Measurements from ENCODE around the gene RNF135. TPM values are rescaled to one million over a fixed set of nuclear protein-coding genes. Genes with fewer than 3 reads are reported as not detected.
"Not testable (repeated sequence)": the region's sequence is repeated elsewhere in the genome, so short reads cannot be mapped to it uniquely, and the experiment has no call there.

The RNF135 gene
- total and polyA plus RNA-seq, 4 donors = 11.1 to 42.1 (median 23.0) TPM

DNA sequence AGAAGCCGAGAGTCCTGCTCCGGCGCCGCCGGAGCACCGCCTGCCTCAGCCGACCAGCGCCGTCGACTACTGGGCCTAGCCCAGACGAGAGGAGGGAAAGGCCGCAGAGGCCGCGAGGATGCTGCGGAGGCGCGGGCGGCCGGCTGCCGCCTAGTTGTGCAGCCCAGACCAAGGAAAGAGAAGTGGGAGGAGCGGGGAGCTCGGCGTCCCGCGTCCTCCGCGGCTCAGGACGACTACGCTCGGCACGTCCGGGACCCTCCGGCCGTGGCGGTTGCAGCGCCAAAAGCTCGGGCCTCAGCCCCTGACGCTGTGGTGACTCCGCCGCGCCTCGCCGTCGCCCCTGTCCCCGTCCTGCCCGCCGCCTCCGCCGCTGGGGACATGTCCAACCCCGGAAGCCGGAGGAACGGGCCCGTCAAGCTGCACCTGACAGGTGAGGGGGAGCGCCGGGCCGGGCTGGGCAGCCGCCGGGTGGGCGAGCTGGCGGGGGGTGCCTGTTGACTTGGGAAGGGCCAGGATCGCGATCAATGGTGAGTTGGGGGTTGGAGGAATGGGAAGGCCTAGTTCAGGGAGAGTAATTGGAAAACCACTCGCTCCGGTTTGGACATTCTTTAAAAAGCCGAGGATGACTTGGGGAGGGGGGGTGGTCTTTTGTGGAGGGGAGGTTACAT is 37.7 kb downstream of the RNF135 start:
- TF ChIP-seq, protein P1, sequence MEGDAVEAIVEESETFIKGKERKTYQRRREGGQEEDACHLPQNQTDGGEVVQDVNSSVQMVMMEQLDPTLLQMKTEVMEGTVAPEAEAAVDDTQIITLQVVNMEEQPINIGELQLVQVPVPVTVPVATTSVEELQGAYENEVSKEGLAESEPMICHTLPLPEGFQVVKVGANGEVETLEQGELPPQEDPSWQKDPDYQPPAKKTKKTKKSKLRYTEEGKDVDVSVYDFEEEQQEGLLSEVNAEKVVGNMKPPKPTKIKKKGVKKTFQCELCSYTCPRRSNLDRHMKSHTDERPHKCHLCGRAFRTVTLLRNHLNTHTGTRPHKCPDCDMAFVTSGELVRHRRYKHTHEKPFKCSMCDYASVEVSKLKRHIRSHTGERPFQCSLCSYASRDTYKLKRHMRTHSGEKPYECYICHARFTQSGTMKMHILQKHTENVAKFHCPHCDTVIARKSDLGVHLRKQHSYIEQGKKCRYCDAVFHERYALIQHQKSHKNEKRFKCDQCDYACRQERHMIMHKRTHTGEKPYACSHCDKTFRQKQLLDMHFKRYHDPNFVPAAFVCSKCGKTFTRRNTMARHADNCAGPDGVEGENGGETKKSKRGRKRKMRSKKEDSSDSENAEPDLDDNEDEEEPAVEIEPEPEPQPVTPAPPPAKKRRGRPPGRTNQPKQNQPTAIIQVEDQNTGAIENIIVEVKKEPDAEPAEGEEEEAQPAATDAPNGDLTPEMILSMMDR (IDR thresholded peaks at IDR 0.05; ENCODE audit: control extremely low read depth, extremely low read depth) = no peak
- H3K4me1 ChIP-seq (ENCODE audit: control insufficient read depth in 5 of 5, insufficient read depth in 5 of 5, low read length in 5 of 5) = peaks cover 0 to 8% (median 0%) of the 10 kb centered on the region in 5 donors
- no peaks in the 10 kb centered on the region for H3K27me3 ChIP-seq (ENCODE audit: control insufficient read depth in 3 of 3, insufficient read depth in 3 of 3, low read length in 2 of 3)
- peak; percentile 86 for ATAC-seq (ENCODE audit: insufficient read depth, low FRiP score)
- peaks cover 0 to 5% (median 2%) of the 10 kb centered on the region in 4 donors for H3K36me3 ChIP-seq (ENCODE audit: control insufficient read depth in 4 of 4, insufficient read depth in 4 of 4, low read length in 4 of 4)
- peak overlapping the region; percentile 59 to 83 for H3K9ac ChIP-seq (ENCODE audit: insufficient read depth in 1 of 2, low read length in 2 of 2)
- no peaks in the 10 kb centered on the region for H3K9me3 ChIP-seq (ENCODE audit: control insufficient read depth in 4 of 4, insufficient read depth in 3 of 4, low read length in 3 of 4)
- 1% methylated on average over 65 of the region's 65 CpGs for WGBS, 2 donors
- H3K27ac ChIP-seq (ENCODE audit: low read depth in 1 of 2, low read length in 1 of 2) = peak overlapping the region; percentile 55 to 80
- peak; percentile 72 to 80 (median 74) for DNase-seq
- peak overlapping the region; percentile 71 for H3K4me3 ChIP-seq

DNA sequence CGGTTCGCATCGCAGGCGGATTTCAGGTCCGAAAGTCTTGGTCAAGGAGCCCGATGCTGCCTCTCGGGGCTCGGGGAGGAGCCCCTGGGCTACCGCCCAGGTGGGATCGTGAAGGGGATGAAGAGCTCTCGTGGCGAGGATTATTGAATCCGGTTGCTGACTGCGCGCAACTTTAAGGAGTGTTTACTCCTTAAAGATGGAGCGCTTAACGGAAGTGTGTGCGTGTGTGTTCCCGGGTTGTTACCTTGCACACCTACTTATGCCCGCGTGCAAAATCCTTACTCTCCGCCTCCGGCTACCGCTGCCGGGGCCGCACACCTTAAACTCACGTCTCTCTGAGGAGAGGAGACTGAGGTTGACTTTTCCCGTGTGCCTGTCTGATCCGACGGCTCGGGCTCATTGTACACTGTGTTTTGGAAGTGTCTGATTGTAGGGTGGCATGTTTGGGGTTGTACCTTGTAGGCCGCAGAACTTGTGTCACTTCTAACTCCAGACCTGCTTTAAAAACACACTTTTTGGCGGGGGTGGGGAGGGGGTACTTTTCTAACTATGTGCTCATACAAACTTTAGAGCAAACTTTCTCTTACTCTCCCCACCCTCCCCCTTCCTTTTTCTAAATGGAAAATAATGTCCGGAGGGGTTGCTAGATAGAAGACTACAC is 38.3 kb downstream of the RNF135 start:
- DNase-seq = peak in 1 of 3 donors; percentile 62
- peak; percentile 15 for ATAC-seq (ENCODE audit: insufficient read depth, low FRiP score)
- 14 to 26% methylated on average over 33 of the region's 34 CpGs for WGBS, 2 donors

DNA sequence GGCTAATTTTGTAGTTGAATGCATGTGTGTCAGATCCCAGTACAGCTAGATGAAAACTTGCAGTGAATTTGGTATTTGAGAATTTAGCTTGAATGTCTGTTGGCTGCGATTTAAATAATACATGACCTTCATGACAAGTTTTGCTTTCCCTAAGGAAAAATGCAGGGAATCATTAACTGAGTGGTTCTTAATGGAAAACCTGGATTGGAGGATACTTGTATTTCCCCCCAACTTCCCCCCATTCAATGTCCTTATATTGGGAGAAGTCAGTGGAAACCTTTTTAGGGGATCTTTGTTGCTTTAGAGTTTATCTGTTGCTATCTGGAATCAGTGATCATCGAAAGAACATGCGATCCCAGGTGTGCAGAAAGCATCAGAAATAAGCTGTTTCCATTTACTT is 39.2 kb downstream of the RNF135 start:
- not testable (repeated sequence) for H3K4me1 ChIP-seq (ENCODE audit: control insufficient read depth in 5 of 5, insufficient read depth in 5 of 5, low read length in 5 of 5); H3K27me3 ChIP-seq (ENCODE audit: control insufficient read depth in 3 of 3, insufficient read depth in 3 of 3, low read length in 2 of 3); H3K9me3 ChIP-seq (ENCODE audit: control insufficient read depth in 4 of 4, insufficient read depth in 3 of 4, low read length in 3 of 4); H3K9ac ChIP-seq (ENCODE audit: insufficient read depth in 1 of 2, low read length in 2 of 2); H3K4me3 ChIP-seq; H3K36me3 ChIP-seq (ENCODE audit: control insufficient read depth in 4 of 4, insufficient read depth in 4 of 4, low read length in 4 of 4); H3K27ac ChIP-seq (ENCODE audit: low read depth in 1 of 2, low read length in 1 of 2); ATAC-seq (ENCODE audit: insufficient read depth, low FRiP score)
- peak in 2 of 3 donors; percentile 6 to 16 for DNase-seq
- WGBS, 2 donors = 82 to 83% methylated on average over 2 to 3 of the region's 3 CpGs

More for the DNA sequence above, 38.3 kb downstream of the RNF135 start:
- not testable (repeated sequence) for H3K9me3 ChIP-seq (ENCODE audit: control insufficient read depth in 4 of 4, insufficient read depth in 3 of 4, low read length in 3 of 4); H3K27me3 ChIP-seq (ENCODE audit: control insufficient read depth in 3 of 3, insufficient read depth in 3 of 3, low read length in 2 of 3); H3K4me1 ChIP-seq (ENCODE audit: control insufficient read depth in 5 of 5, insufficient read depth in 5 of 5, low read length in 5 of 5); H3K36me3 ChIP-seq (ENCODE audit: control insufficient read depth in 4 of 4, insufficient read depth in 4 of 4, low read length in 4 of 4)
- peak overlapping the region; percentile 71 for H3K4me3 ChIP-seq
- peak overlapping the region; percentile 55 to 80 for H3K27ac ChIP-seq (ENCODE audit: low read depth in 1 of 2, low read length in 1 of 2)
- peak overlapping the region; percentile 59 to 83 for H3K9ac ChIP-seq (ENCODE audit: insufficient read depth in 1 of 2, low read length in 2 of 2)

DNA sequence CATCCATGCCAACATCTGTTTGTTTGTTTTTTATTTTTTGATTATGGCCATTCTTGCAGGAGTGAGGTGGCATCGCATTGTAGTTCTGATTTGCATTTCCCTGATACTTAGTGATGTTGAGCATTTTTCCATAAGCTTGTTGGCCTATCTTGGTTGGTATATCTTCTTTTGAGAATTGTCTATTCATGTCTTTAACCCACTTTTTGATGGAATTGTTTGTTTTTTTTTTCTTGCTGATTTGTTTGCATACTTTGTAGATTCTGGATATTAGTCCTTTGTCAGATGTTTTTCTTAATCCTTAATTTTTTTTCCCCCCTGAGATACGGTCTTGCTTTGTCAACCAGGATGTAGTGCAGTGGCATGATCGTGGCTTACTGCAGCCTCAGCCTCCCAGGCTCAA is 43.0 kb downstream of the RNF135 start:
- Histone ChIP-seq H3K27me3 (ENCODE audit: control insufficient read depth in 3 of 3, insufficient read depth in 3 of 3, low read length in 2 of 3) (no peaks in the 10 kb centered on the region), H3K9me3 (ENCODE audit: control insufficient read depth in 4 of 4, insufficient read depth in 3 of 4, low read length in 3 of 4) (no peaks in the 10 kb centered on the region), H3K4me1 (ENCODE audit: control insufficient read depth in 5 of 5, insufficient read depth in 5 of 5, low read length in 5 of 5) (peaks cover 0 to 4% (median 0%) of the 10 kb centered on the region in 5 donors), H3K4me3 (no peak overlapping the region), H3K9ac (ENCODE audit: insufficient read depth in 1 of 2, low read length in 2 of 2) (no peak overlapping the region), H3K36me3 (ENCODE audit: control insufficient read depth in 4 of 4, insufficient read depth in 4 of 4, low read length in 4 of 4) (no peaks in the 10 kb centered on the region), H3K27ac (ENCODE audit: low read depth in 1 of 2, low read length in 1 of 2) (no peak overlapping the region)
- no peak for DNase-seq
- TF ChIP-seq, protein P1 (IDR thresholded peaks at IDR 0.05; ENCODE audit: control extremely low read depth, extremely low read depth) = no peak
- WGBS, 2 donors = 93 to 94% methylated on average over 3 of the region's 3 CpGs
- ATAC-seq (ENCODE audit: insufficient read depth, low FRiP score) = no peak

Data from lung (tissue), 12 donors.